ENCODE measurements around the gene ZNF286A.
"Not testable (repeated sequence)": the region's sequence is repeated elsewhere in the genome, so short reads cannot be mapped to it uniquely, and the experiment has no call there.

ZNF286A gene

DNA sequence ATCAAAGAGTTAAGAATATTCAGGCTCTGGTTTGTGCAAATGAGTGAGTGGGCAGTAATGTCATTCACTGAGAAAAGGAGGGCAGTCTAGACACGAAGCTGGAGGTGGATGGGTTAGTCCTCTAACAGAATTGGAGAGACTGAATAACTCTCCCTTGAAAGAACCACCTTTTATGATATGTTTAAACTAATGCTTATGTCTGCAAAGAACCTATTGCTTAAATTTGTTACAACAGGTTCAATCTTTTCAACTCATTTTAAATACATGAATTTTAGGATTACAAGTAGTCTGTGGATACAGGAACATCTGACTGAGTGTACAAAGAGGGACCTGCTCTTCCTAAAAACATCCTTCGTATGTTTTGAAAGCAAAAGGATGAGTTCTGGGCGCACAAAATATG lies 585 bp upstream of the ZNF286A start:
- Histone ChIP-seq H2AFZ (ENCODE audit: low read length, unreplicated experiment) (peak overlapping the region; percentile 44), H3K4me3 (ENCODE audit: low read depth, low read length) (peak overlapping the region; percentile 80)
- not testable (repeated sequence) for H3K27ac ChIP-seq (ENCODE audit: low read depth, low read length); H3K79me2 ChIP-seq (ENCODE audit: control insufficient read depth, insufficient read depth, low read length, unreplicated experiment); H3K27me3 ChIP-seq (ENCODE audit: insufficient read depth, low read length); H3K4me1 ChIP-seq (ENCODE audit: control insufficient read depth, insufficient read depth, low read length, unreplicated experiment); H3K36me3 ChIP-seq (ENCODE audit: insufficient read depth, low read length)

DNA sequence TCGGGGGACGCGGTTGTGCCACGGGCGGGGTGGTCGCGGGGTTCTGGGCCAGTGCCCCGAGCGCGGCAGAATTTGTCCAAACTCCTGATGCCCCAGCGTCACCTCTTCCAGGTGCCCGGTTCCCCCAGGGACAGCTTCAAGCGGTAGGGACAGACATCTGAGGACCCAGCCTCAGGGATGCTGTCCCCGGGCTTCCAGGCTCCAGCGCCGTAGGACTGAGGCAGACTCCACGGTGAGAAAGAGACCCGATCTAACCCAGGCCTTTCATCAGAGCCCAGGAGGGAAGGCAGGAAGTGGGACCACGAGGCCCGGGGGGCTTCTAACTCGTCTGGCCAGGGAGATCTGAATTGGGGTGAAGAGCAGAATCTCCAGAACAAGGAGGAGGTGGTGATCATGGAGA lies 385 bp downstream of the ZNF286A start:
- peak overlapping the region; percentile 80 for H3K4me3 ChIP-seq (ENCODE audit: low read depth, low read length)
- not testable (repeated sequence) for H3K27ac ChIP-seq (ENCODE audit: low read depth, low read length); H3K36me3 ChIP-seq (ENCODE audit: insufficient read depth, low read length); H3K4me1 ChIP-seq (ENCODE audit: control insufficient read depth, insufficient read depth, low read length, unreplicated experiment); H3K27me3 ChIP-seq (ENCODE audit: insufficient read depth, low read length); H3K79me2 ChIP-seq (ENCODE audit: control insufficient read depth, insufficient read depth, low read length, unreplicated experiment); H2AFZ ChIP-seq (ENCODE audit: low read length, unreplicated experiment)

GRCh38 chr17:15704239-15704638 lies 4.7 kb downstream of the ZNF286A start:
- not testable (repeated sequence) for H3K4me1 ChIP-seq (ENCODE audit: control insufficient read depth, insufficient read depth, low read length, unreplicated experiment); H3K27ac ChIP-seq (ENCODE audit: low read depth, low read length); H3K4me3 ChIP-seq (ENCODE audit: low read depth, low read length); H2AFZ ChIP-seq (ENCODE audit: low read length, unreplicated experiment); H3K27me3 ChIP-seq (ENCODE audit: insufficient read depth, low read length); H3K79me2 ChIP-seq (ENCODE audit: control insufficient read depth, insufficient read depth, low read length, unreplicated experiment)
- peaks cover 38% of the 10 kb centered on the region for H3K36me3 ChIP-seq (ENCODE audit: insufficient read depth, low read length)

DNA sequence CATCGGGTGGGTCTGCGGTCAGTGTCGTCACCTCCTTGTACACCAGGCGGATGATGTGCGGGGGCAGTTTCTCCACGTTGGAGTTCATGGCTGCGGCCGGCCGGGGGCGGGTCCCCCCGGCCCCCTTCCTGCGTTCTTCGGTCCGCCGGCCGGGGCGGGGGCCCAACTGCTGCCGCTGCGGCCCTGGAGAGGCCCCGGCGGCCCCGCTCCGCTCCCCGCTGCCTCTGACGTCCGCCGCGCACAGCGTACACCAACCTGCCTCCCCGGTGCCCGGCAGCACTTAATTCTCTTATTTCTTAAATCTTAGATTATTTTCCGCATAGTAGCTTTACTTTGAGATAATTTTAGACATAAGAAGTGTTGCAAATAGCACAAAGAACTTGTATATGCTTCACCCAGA lies 5.3 kb downstream of the ZNF286A start:
- H3K36me3 ChIP-seq (ENCODE audit: insufficient read depth, low read length), result peaks cover 38% of the 10 kb centered on the region
- not testable (repeated sequence) for H3K4me1 ChIP-seq (ENCODE audit: control insufficient read depth, insufficient read depth, low read length, unreplicated experiment); H3K27me3 ChIP-seq (ENCODE audit: insufficient read depth, low read length); H3K79me2 ChIP-seq (ENCODE audit: control insufficient read depth, insufficient read depth, low read length, unreplicated experiment); H3K4me3 ChIP-seq (ENCODE audit: low read depth, low read length); H3K27ac ChIP-seq (ENCODE audit: low read depth, low read length); H2AFZ ChIP-seq (ENCODE audit: low read length, unreplicated experiment)

DNA sequence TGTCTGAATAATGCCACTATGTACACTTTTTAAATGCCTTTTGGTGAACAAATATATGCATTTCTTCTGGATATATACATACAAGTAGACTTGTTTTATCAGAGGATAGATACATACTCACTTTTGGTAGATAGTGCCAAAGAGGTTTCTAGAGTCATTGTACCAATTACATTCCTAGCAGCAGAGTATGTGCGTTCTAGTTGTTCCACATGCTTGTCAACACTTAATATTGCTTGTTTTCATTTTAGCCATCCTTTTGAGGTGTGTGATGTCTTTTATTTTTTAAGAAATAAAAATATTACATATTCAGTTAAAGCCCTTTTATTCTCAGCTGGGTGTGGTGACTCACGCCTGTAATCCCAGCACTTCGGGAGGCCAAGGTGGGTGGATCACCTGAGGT lies 9.3 kb downstream of the ZNF286A start:
- not testable (repeated sequence) for H3K79me2 ChIP-seq (ENCODE audit: control insufficient read depth, insufficient read depth, low read length, unreplicated experiment); H3K4me1 ChIP-seq (ENCODE audit: control insufficient read depth, insufficient read depth, low read length, unreplicated experiment); H3K27ac ChIP-seq (ENCODE audit: low read depth, low read length); H3K27me3 ChIP-seq (ENCODE audit: insufficient read depth, low read length); H3K4me3 ChIP-seq (ENCODE audit: low read depth, low read length); H2AFZ ChIP-seq (ENCODE audit: low read length, unreplicated experiment)
- peaks cover 58% of the 10 kb centered on the region for H3K36me3 ChIP-seq (ENCODE audit: insufficient read depth, low read length)

GRCh38 chr17:15716601-15717563 lies 17.3 kb downstream of the ZNF286A start:
- H3K27ac ChIP-seq (ENCODE audit: low read depth, low read length); H2AFZ ChIP-seq (ENCODE audit: low read length, unreplicated experiment); H3K4me3 ChIP-seq (ENCODE audit: low read depth, low read length); H3K4me1 ChIP-seq (ENCODE audit: control insufficient read depth, insufficient read depth, low read length, unreplicated experiment); H3K79me2 ChIP-seq (ENCODE audit: control insufficient read depth, insufficient read depth, low read length, unreplicated experiment); H3K27me3 ChIP-seq (ENCODE audit: insufficient read depth, low read length): not testable (repeated sequence)
- H3K36me3 ChIP-seq (ENCODE audit: insufficient read depth, low read length), result peaks cover 27% of the 10 kb centered on the region

DNA sequence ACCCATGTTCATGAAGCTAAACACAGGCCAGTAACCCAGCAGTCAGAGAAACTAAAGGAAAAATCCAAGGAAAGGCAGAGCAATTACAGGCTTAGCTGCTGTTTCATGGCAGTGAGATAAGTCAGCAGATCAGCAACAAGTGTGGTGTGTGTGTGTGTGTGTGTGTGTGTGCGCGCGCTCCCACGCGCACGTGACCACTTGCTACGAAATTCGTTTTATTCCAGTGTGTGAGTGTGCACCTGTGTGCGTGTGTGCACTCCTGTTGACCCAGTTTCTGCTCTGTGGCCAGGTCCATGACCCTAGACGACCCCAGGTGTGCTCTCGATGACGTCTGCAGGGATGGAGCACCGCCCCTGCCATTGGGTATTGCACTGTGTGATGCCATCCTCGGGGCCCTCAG lies 31.0 kb downstream of the ZNF286A start:
- H3K79me2 ChIP-seq (ENCODE audit: control insufficient read depth, insufficient read depth, low read length, unreplicated experiment); H2AFZ ChIP-seq (ENCODE audit: low read length, unreplicated experiment); H3K27me3 ChIP-seq (ENCODE audit: insufficient read depth, low read length); H3K4me3 ChIP-seq (ENCODE audit: low read depth, low read length); H3K4me1 ChIP-seq (ENCODE audit: control insufficient read depth, insufficient read depth, low read length, unreplicated experiment); H3K27ac ChIP-seq (ENCODE audit: low read depth, low read length); H3K36me3 ChIP-seq (ENCODE audit: insufficient read depth, low read length): not testable (repeated sequence)

DNA sequence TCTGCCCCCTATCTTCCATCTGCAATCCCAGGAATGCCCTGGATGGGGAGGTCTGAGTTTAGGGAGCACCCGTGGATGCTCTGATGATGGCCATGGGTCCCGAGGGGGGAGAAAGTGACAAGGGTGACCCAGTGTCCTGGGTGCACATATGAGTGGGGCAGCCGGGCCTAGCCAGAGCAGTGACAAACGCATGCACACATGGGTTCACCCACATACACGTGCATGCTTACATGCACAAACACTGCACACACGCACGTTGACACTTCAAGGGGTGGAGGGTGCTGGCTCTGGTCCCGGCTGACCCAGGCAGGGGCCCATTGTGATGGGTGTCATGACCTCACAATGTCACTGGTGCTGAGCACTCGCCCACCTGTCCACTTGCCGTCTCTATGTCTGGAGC lies 32.3 kb downstream of the ZNF286A start, which contains the start of gene TBC1D26:
TSS of gene TBC1D26 (plus strand) at position 384 of the 400 bp plus-strand sequence. CDS start 3,066 bp downstream, outside the sequence.
- H3K27ac ChIP-seq (ENCODE audit: low read depth, low read length); H3K4me3 ChIP-seq (ENCODE audit: low read depth, low read length); H3K36me3 ChIP-seq (ENCODE audit: insufficient read depth, low read length); H3K4me1 ChIP-seq (ENCODE audit: control insufficient read depth, insufficient read depth, low read length, unreplicated experiment); H3K27me3 ChIP-seq (ENCODE audit: insufficient read depth, low read length); H3K79me2 ChIP-seq (ENCODE audit: control insufficient read depth, insufficient read depth, low read length, unreplicated experiment); H2AFZ ChIP-seq (ENCODE audit: low read length, unreplicated experiment): not testable (repeated sequence)

- not testable (repeated sequence) for H3K4me1 ChIP-seq (ENCODE audit: control insufficient read depth, insufficient read depth, low read length, unreplicated experiment); H3K36me3 ChIP-seq (ENCODE audit: insufficient read depth, low read length); H2AFZ ChIP-seq (ENCODE audit: low read length, unreplicated experiment); H3K4me3 ChIP-seq (ENCODE audit: low read depth, low read length); H3K27ac ChIP-seq (ENCODE audit: low read depth, low read length); H3K27me3 ChIP-seq (ENCODE audit: insufficient read depth, low read length); H3K79me2 ChIP-seq (ENCODE audit: control insufficient read depth, insufficient read depth, low read length, unreplicated experiment)
Observed at GRCh38 chr17:15733174-15733789, 33.7 kb downstream of the ZNF286A start.

DNA sequence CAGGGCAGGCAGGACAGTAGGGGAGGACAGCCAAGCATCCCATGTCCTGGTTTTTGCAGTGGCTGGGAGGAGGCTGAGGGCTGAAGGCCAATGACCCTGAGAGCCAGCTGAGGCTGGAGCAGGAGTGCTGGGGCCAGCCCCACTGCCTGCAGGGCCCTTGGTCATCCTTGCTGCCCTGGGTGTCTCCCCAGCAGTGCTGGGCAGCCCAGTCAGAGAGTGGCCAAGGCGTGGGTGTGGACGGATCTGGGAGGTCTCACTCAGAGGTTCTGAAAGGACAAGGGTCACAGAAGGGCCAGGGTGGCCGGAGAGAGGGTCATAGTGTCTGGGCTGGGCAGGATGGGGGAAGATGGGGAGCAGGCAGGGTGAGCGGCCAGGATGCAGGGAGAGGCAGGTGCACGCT lies 37.0 kb downstream of the ZNF286A start:
- H2AFZ ChIP-seq (ENCODE audit: low read length, unreplicated experiment); H3K36me3 ChIP-seq (ENCODE audit: insufficient read depth, low read length); H3K79me2 ChIP-seq (ENCODE audit: control insufficient read depth, insufficient read depth, low read length, unreplicated experiment); H3K4me3 ChIP-seq (ENCODE audit: low read depth, low read length); H3K27ac ChIP-seq (ENCODE audit: low read depth, low read length); H3K4me1 ChIP-seq (ENCODE audit: control insufficient read depth, insufficient read depth, low read length, unreplicated experiment); H3K27me3 ChIP-seq (ENCODE audit: insufficient read depth, low read length): not testable (repeated sequence)

DNA sequence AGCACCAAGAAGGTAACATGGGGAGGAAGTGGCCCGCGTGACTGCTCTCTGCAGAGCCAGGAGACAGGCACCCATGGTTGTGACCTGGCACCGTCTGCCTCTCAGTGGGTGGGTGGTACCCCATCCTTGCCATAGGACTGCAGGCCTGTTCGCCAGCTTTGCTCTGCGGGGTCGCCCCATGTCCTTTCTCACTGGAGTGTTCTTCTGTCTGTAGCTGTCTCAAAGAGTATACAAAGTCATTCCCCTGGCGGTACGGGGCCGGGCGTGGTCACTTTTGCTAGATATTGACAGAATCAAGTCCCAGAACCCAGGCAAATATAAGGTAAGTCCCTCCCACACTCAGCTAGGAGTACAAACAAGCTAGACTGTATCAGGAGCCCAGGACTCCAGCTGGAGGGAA lies 38.5 kb downstream of the ZNF286A start:
- no peak overlapping the region for H3K4me3 ChIP-seq (ENCODE audit: low read depth, low read length)
- no peaks in the 10 kb centered on the region for H3K27me3 ChIP-seq (ENCODE audit: insufficient read depth, low read length)
- no peak overlapping the region for H2AFZ ChIP-seq (ENCODE audit: low read length, unreplicated experiment)
- no peaks in the 10 kb centered on the region for H3K79me2 ChIP-seq (ENCODE audit: control insufficient read depth, insufficient read depth, low read length, unreplicated experiment)
- no peaks in the 10 kb centered on the region for H3K4me1 ChIP-seq (ENCODE audit: control insufficient read depth, insufficient read depth, low read length, unreplicated experiment)
- no peak overlapping the region for H3K27ac ChIP-seq (ENCODE audit: low read depth, low read length)
- no peaks in the 10 kb centered on the region for H3K36me3 ChIP-seq (ENCODE audit: insufficient read depth, low read length)
